Nephron progenitor cell (in vitro differentiated cells): ENCODE data around the gene MYEF2.

Experiments
- DNase-seq: peaks from one replicate; pipeline ENCODE4 v3.0.0; 2021
- H3K27ac Mint-ChIP-seq: 2 replicates; pipeline ENCODE4 v1.8.0; 2021; ENCODE audit warnings: mild to moderate bottlenecking, moderate library complexity, mixed read lengths
- H3K27me3 Mint-ChIP-seq: 2 replicates; pipeline ENCODE4 v1.8.0; 2021; ENCODE audit warnings: mild to moderate bottlenecking, low read depth, mixed read lengths; ENCODE audit not compliant: poor library complexity
- H3K36me3 Mint-ChIP-seq: 2 replicates; pipeline ENCODE4 v1.8.0; 2021; ENCODE audit warnings: low read depth, mixed read lengths
- H3K4me1 Mint-ChIP-seq: 2 replicates; pipeline ENCODE4 v1.8.0; 2021; ENCODE audit warnings: mixed read lengths
- H3K4me3 Mint-ChIP-seq: 2 replicates; pipeline ENCODE4 v1.8.0; 2021; ENCODE audit warnings: mild to moderate bottlenecking, moderate library complexity, mixed read lengths
- H3K9me3 Mint-ChIP-seq: 2 replicates; pipeline ENCODE4 v1.8.0; 2021; ENCODE audit warnings: mild to moderate bottlenecking, moderate library complexity, mixed read lengths
- TF ChIP-seq, protein P1 (sequence below): fragments of 200-600 bp; sonication (generic); IDR thresholded peaks from 2 replicates; pipeline ENCODE4 v1.5.0; 2021; ENCODE audit warnings: antibody characterized with exemption

The MYEF2 gene

DNA sequence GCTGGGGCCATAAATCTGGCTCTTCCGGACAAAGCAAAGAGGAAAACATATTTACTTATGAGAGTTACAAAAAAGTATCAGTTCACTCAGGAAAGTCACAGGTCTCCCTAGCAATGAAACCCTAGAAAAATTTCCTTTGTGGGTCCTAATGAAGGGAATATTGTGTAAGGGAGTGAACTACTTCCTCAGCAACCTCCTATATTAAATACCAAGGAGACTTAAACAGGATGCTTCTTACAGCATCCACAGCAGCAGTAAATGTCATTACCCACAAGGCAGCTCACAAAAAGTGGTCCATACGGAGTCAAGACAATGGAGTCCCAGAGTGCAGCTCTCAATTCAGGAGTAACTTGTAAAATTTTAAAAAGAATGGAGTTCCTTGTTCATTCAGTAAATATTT is 72.2 kb downstream of the MYEF2 start:
- Mint-ChIP-seq H3K27me3 (peaks cover 16% of the 10 kb centered on the region), H3K4me1 (peaks cover 24% of the 10 kb centered on the region), H3K9me3 (no peaks in the 10 kb centered on the region), H3K36me3 (no peaks in the 10 kb centered on the region), H3K4me3 (no peak overlapping the region), H3K27ac (no peak overlapping the region)
- no peak for DNase-seq
- TF ChIP-seq, protein P1, sequence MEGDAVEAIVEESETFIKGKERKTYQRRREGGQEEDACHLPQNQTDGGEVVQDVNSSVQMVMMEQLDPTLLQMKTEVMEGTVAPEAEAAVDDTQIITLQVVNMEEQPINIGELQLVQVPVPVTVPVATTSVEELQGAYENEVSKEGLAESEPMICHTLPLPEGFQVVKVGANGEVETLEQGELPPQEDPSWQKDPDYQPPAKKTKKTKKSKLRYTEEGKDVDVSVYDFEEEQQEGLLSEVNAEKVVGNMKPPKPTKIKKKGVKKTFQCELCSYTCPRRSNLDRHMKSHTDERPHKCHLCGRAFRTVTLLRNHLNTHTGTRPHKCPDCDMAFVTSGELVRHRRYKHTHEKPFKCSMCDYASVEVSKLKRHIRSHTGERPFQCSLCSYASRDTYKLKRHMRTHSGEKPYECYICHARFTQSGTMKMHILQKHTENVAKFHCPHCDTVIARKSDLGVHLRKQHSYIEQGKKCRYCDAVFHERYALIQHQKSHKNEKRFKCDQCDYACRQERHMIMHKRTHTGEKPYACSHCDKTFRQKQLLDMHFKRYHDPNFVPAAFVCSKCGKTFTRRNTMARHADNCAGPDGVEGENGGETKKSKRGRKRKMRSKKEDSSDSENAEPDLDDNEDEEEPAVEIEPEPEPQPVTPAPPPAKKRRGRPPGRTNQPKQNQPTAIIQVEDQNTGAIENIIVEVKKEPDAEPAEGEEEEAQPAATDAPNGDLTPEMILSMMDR = no peak

DNA sequence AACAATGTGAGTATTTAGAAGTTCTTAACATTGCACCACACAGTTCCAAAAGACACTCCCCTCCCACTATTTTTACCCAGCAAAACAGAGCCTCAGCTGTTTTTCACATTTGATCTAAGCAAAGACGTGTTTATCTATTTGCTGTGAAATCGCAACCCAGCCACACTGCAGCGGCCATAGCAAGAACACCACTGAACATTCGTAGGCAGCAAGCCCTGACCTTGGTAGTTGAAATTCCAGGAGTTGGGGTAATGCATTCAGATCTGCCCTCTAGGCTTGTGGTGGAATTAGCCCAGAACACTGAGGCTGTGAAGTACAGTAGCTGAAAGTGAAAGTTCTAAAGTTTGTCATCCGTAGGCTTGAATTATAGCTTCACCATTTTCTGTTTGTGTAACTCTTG is 74.4 kb downstream of the MYEF2 start:
- no peaks in the 10 kb centered on the region for H3K36me3 Mint-ChIP-seq
- TF ChIP-seq, protein P1 = no peak
- H3K4me3 Mint-ChIP-seq = no peak overlapping the region
- DNase-seq = no peak
- peaks cover 16% of the 10 kb centered on the region for H3K27me3 Mint-ChIP-seq
- no peak overlapping the region for H3K27ac Mint-ChIP-seq
- H3K4me1 Mint-ChIP-seq = peaks cover 11% of the 10 kb centered on the region
- no peaks in the 10 kb centered on the region for H3K9me3 Mint-ChIP-seq

DNA sequence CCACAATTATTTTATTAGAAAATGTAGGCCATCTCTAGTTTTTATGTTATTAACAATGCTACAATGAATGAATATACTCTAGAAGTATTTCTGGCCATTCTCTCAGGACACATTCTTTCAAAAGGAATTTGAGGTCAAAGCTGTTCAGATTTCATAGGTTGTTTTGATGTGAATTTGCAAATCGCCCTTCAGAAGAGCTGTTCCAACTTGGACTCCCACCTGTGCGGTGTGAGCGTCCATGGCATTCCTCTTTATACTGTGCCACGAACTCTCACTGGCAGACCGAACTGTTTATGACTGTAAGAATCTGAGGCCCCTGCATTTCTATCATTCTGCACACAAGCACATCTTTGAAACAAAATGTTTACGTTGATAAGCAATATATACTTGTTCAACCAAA is 75.9 kb downstream of the MYEF2 start:
- TF ChIP-seq, protein P1 = no peak
- Mint-ChIP-seq H3K27me3 (peaks cover 16% of the 10 kb centered on the region), H3K27ac (no peak overlapping the region), H3K4me3 (no peak overlapping the region), H3K4me1 (peaks cover 11% of the 10 kb centered on the region), H3K9me3 (no peaks in the 10 kb centered on the region), H3K36me3 (no peaks in the 10 kb centered on the region)
- DNase-seq = no peak

DNA sequence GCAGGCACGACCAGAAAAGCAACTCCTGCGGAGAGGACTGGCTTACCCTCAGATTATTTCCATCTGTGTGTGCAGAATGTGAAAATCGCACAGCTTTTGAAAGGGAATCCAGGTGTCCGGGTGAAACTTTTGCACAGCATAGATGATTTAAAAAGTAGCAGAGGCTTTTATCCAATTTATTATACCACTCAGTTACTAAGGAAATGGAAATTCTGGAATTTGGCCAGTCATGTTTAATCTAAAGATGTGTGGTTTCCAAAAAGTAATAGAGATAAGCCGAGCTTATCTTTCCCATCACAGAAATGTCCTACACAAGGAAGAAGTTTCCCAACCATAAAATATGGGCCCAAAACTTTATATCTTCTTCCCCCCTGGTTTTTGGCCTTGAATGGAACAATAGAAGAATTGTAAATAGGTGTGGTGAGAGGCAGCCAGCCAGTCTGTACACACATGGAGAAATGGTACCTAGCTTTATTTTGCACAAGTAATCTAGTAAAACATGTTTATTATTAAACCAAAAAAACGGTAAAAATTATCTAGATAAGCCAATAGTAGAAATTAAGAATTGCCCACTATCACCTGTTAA is 76.6 kb downstream of the MYEF2 start:
- Mint-ChIP-seq H3K27me3 (peaks cover 14% of the 10 kb centered on the region), H3K36me3 (no peaks in the 10 kb centered on the region), H3K4me1 (peaks cover 11% of the 10 kb centered on the region), H3K9me3 (no peaks in the 10 kb centered on the region), H3K4me3 (no peak overlapping the region), H3K27ac (no peak overlapping the region)
- TF ChIP-seq, protein P1 = no peak
- DNase-seq = no peak

DNA sequence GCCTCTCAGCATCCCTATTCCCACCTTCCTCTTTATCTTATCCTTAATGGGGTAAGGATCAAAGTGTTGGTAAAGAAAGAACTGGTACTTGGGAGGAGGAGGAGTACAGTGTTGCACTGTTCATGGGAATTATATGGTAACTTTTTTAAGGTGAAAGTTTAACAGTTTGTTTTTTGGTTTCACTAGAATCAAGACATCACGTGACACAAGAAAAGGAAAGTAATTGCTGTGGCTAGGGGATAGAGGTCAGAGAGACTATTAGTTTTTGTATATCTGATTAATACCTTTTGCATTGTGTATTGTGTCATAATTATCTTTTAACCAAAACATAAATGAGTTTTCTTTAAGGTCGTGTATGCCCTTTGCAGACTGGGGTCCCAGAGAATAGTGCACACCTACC is 80.8 kb downstream of the MYEF2 start:
- peaks cover 11% of the 10 kb centered on the region for H3K27me3 Mint-ChIP-seq
- no peaks in the 10 kb centered on the region for H3K4me1 Mint-ChIP-seq
- no peak overlapping the region for H3K27ac Mint-ChIP-seq
- TF ChIP-seq, protein P1 = no peak
- H3K9me3 Mint-ChIP-seq = no peaks in the 10 kb centered on the region
- no peak overlapping the region for H3K4me3 Mint-ChIP-seq
- no peaks in the 10 kb centered on the region for H3K36me3 Mint-ChIP-seq
- DNase-seq = no peak

DNA sequence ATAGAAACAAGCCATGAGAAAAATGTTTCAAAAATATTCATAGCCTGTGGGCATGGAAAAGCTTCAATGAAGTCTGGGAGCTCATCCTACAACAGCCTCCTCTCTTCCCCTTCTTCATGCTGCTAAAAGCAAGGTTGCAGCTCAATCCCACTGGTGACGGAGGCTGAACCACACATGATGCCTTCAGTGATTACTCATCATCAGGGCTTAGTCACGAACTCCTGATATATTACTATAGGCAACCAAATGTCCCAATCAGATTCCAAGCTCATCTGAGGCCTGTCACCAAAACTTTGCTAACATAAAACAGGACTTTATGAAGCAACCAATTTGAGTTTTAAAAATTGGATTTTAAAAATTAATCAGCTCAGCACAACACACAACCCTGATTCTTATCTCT is 81.3 kb downstream of the MYEF2 start:
- Mint-ChIP-seq H3K4me1 (no peaks in the 10 kb centered on the region), H3K36me3 (no peaks in the 10 kb centered on the region), H3K27ac (no peak overlapping the region), H3K27me3 (peaks cover 11% of the 10 kb centered on the region), H3K9me3 (no peaks in the 10 kb centered on the region), H3K4me3 (no peak overlapping the region)
- no peak for DNase-seq
- TF ChIP-seq, protein P1 = no peak
